Activated naive CD8-positive, alpha-beta T cell (primary cell): ENCODE measurements around the gene NDUFB2.
"Not testable (repeated sequence)": the region's sequence is repeated elsewhere in the genome, so short reads cannot be mapped to it uniquely, and the experiment has no call there.

Source experiments
- H3K27ac Mint-ChIP-seq: one replicate; pipeline ENCODE4 v1.8.0; 2021; ENCODE audit warnings: mixed read lengths
- H3K27me3 Mint-ChIP-seq: one replicate; pipeline ENCODE4 v1.8.0; 2021; ENCODE audit warnings: mixed read lengths
- H3K36me3 Mint-ChIP-seq: one replicate; pipeline ENCODE4 v1.8.0; 2021; ENCODE audit warnings: mixed read lengths
- H3K4me1 Mint-ChIP-seq: one replicate; pipeline ENCODE4 v1.8.0; 2021; ENCODE audit warnings: low read depth, mixed read lengths
- H3K4me3 Mint-ChIP-seq: one replicate; pipeline ENCODE4 v1.8.0; 2021; ENCODE audit warnings: mild to moderate bottlenecking, mixed read lengths
- H3K9me3 Mint-ChIP-seq: one replicate; pipeline ENCODE4 v1.8.0; 2021; ENCODE audit warnings: low read depth, mixed read lengths

The NDUFB2 gene

GRCh38 chr7:140667476-140667875 is 29.0 kb upstream of the NDUFB2 start:
- no peak overlapping the region for H3K4me3 Mint-ChIP-seq
- H3K9me3 Mint-ChIP-seq, result no peaks in the 10 kb centered on the region
- no peaks in the 10 kb centered on the region for H3K36me3 Mint-ChIP-seq
- H3K27ac Mint-ChIP-seq, result no peak overlapping the region
- H3K27me3 Mint-ChIP-seq, result no peaks in the 10 kb centered on the region
- H3K4me1 Mint-ChIP-seq, result peaks cover 5% of the 10 kb centered on the region

GRCh38 chr7:140668641-140669040 is 27.9 kb upstream of the NDUFB2 start:
- H3K9me3 Mint-ChIP-seq, result no peaks in the 10 kb centered on the region
- no peak overlapping the region for H3K4me3 Mint-ChIP-seq
- no peak overlapping the region for H3K27ac Mint-ChIP-seq
- no peaks in the 10 kb centered on the region for H3K27me3 Mint-ChIP-seq
- H3K4me1 Mint-ChIP-seq, result peaks cover 8% of the 10 kb centered on the region
- no peaks in the 10 kb centered on the region for H3K36me3 Mint-ChIP-seq

- Mint-ChIP-seq H3K27me3 (no peaks in the 10 kb centered on the region), H3K9me3 (no peaks in the 10 kb centered on the region), H3K4me1 (peaks cover 15% of the 10 kb centered on the region), H3K4me3 (no peak overlapping the region), H3K36me3 (no peaks in the 10 kb centered on the region), H3K27ac (no peak overlapping the region)
These were observed 27.2 kb upstream of the NDUFB2 start for GRCh38 chr7:140669352-140669751.

- not testable (repeated sequence) for H3K27me3 Mint-ChIP-seq, H3K9me3 Mint-ChIP-seq, H3K36me3 Mint-ChIP-seq, H3K27ac Mint-ChIP-seq, H3K4me3 Mint-ChIP-seq
- peaks cover 20% of the 10 kb centered on the region for H3K4me1 Mint-ChIP-seq
These were observed 26.6 kb upstream of the NDUFB2 start for GRCh38 chr7:140669862-140670261.

GRCh38 chr7:140670343-140670935 is 26.1 kb upstream of the NDUFB2 start:
- Mint-ChIP-seq H3K4me1 (peaks cover 24% of the 10 kb centered on the region), H3K36me3 (no peaks in the 10 kb centered on the region), H3K27ac (no peak overlapping the region), H3K4me3 (no peak overlapping the region), H3K27me3 (no peaks in the 10 kb centered on the region), H3K9me3 (no peaks in the 10 kb centered on the region)

- Mint-ChIP-seq H3K27me3 (no peaks in the 10 kb centered on the region), H3K27ac (peak overlapping the region; percentile 72)
These were observed 24.5 kb upstream of the NDUFB2 start for GRCh38 chr7:140671966-140672365.

GRCh38 chr7:140672382-140673062 is 24.0 kb upstream of the NDUFB2 start, which contains the start of gene ADCK2:
Gene ADCK2, plus strand, starts transcription at chr7:140672945. Its CDS starts 386 bp downstream, at chr7:140673331.
- Mint-ChIP-seq H3K27me3 (no peaks in the 10 kb centered on the region), H3K9me3 (no peaks in the 10 kb centered on the region), H3K4me1 (peaks cover 33% of the 10 kb centered on the region), H3K36me3 (no peaks in the 10 kb centered on the region), H3K27ac (peak within 1 kb of the TSS; percentile 83), H3K4me3 (peak within 1 kb of the TSS; percentile 90)

More at GRCh38 chr7:140671966-140672365, 24.5 kb upstream of the NDUFB2 start:
- H3K9me3 Mint-ChIP-seq, result no peaks in the 10 kb centered on the region
- H3K4me3 Mint-ChIP-seq, result peak overlapping the region; percentile 79
- H3K4me1 Mint-ChIP-seq, result peaks cover 33% of the 10 kb centered on the region
- no peaks in the 10 kb centered on the region for H3K36me3 Mint-ChIP-seq

- peak overlapping the region; percentile 90 for H3K4me3 Mint-ChIP-seq
- H3K4me1 Mint-ChIP-seq, result peaks cover 33% of the 10 kb centered on the region
- H3K27ac Mint-ChIP-seq, result peak overlapping the region; percentile 83
- H3K36me3 Mint-ChIP-seq, result peaks cover under 1% of the 10 kb centered on the region
- H3K27me3 Mint-ChIP-seq, result no peaks in the 10 kb centered on the region
- H3K9me3 Mint-ChIP-seq, result no peaks in the 10 kb centered on the region
These were observed 23.3 kb upstream of the NDUFB2 start for GRCh38 chr7:140673063-140673773.

- H3K27me3 Mint-ChIP-seq, result no peaks in the 10 kb centered on the region
- no peaks in the 10 kb centered on the region for H3K9me3 Mint-ChIP-seq
- peaks cover 3% of the 10 kb centered on the region for H3K36me3 Mint-ChIP-seq
- H3K27ac Mint-ChIP-seq, result peak overlapping the region; percentile 83
- peaks cover 33% of the 10 kb centered on the region for H3K4me1 Mint-ChIP-seq
- H3K4me3 Mint-ChIP-seq, result peak overlapping the region; percentile 90
These were observed 22.7 kb upstream of the NDUFB2 start for GRCh38 chr7:140673774-140674155.

GRCh38 chr7:140674356-140674800 is 22.1 kb upstream of the NDUFB2 start:
- Mint-ChIP-seq H3K27ac (peak overlapping the region; percentile 51), H3K4me3 (peak overlapping the region; percentile 90), H3K27me3 (no peaks in the 10 kb centered on the region), H3K9me3 (no peaks in the 10 kb centered on the region), H3K4me1 (peaks cover 33% of the 10 kb centered on the region), H3K36me3 (peaks cover 3% of the 10 kb centered on the region)

- Mint-ChIP-seq H3K27me3 (no peaks in the 10 kb centered on the region), H3K4me1 (peaks cover 33% of the 10 kb centered on the region), H3K4me3 (peak overlapping the region; percentile 90), H3K27ac (no peak overlapping the region), H3K9me3 (no peaks in the 10 kb centered on the region), H3K36me3 (peaks cover 3% of the 10 kb centered on the region)
These were observed 21.4 kb upstream of the NDUFB2 start for GRCh38 chr7:140674899-140675701.

- Mint-ChIP-seq H3K9me3 (no peaks in the 10 kb centered on the region), H3K27me3 (no peaks in the 10 kb centered on the region), H3K4me3 (peak overlapping the region; percentile 28), H3K27ac (no peak overlapping the region), H3K36me3 (peaks cover 3% of the 10 kb centered on the region), H3K4me1 (peaks cover 33% of the 10 kb centered on the region)
These were observed 20.8 kb upstream of the NDUFB2 start for GRCh38 chr7:140675726-140676125.

- Mint-ChIP-seq H3K4me1 (peaks cover 33% of the 10 kb centered on the region), H3K36me3 (peaks cover 3% of the 10 kb centered on the region), H3K27me3 (no peaks in the 10 kb centered on the region), H3K27ac (no peak overlapping the region), H3K9me3 (no peaks in the 10 kb centered on the region), H3K4me3 (no peak overlapping the region)
These were observed 20.2 kb upstream of the NDUFB2 start for GRCh38 chr7:140676306-140676705.

- H3K9me3 Mint-ChIP-seq, H3K27ac Mint-ChIP-seq, H3K27me3 Mint-ChIP-seq, H3K36me3 Mint-ChIP-seq, H3K4me3 Mint-ChIP-seq: not testable (repeated sequence)
- H3K4me1 Mint-ChIP-seq, result peaks cover 33% of the 10 kb centered on the region
These were observed 19.6 kb upstream of the NDUFB2 start for GRCh38 chr7:140676956-140677355.
